Natural killer cell (primary cell): ENCODE results near the gene MITF. TPM values are rescaled to one million over a fixed set of nuclear protein-coding genes. Genes with fewer than 3 reads are reported as not detected.

Experiments
- ATAC-seq, 3 donors: fragments of 150-1000 bp in 2 of 3; fragments of 200-7000 bp in 1 of 3; cut with Tn5 transposase; 1 replicate in 1 of 3; 2 replicates in 2 of 3; pipeline ENCODE4 v1.10.0; 2021; ENCODE audit warnings: mild to moderate bottlenecking in 2 of 3, moderate library complexity in 2 of 3
- DNase-seq, 2 donors: peaks; one replicate each; pipeline versions ENCODE4 v3.0.0 to v3.0.0-alpha.2; 2013 to 2021; ENCODE audit warnings: mixed read lengths in 1 of 2
- H3K27ac ChIP-seq: one replicate; pipeline ENCODE4 v1.5.1; 2013; ENCODE audit warnings: mild to moderate bottlenecking, low read length
- H3K27me3 ChIP-seq: one replicate; pipeline ENCODE4 v1.6.1; 2013; ENCODE audit warnings: low read length; ENCODE audit not compliant: control insufficient read depth, insufficient read depth
- H3K36me3 ChIP-seq: one replicate; pipeline ENCODE4 v1.6.1; 2013; ENCODE audit warnings: low read length; ENCODE audit not compliant: control insufficient read depth, insufficient read depth
- H3K4me1 ChIP-seq: one replicate; pipeline ENCODE4 v1.6.1; 2013; ENCODE audit warnings: low read length; ENCODE audit not compliant: control insufficient read depth, insufficient read depth
- H3K4me3 ChIP-seq: one replicate; pipeline ENCODE4 v1.5.1; 2013; ENCODE audit warnings: low read length
- H3K9me3 ChIP-seq: one replicate; pipeline ENCODE4 v1.6.1; 2013; ENCODE audit warnings: low read length; ENCODE audit not compliant: control insufficient read depth, insufficient read depth
- H3K27ac Mint-ChIP-seq, 2 donors: one replicate each; pipeline ENCODE4 v1.8.0; 2022; ENCODE audit warnings: mild to moderate bottlenecking in 2 of 2, mixed read lengths in 2 of 2, moderate library complexity in 1 of 2
- H3K27me3 Mint-ChIP-seq, 2 donors: one replicate each; pipeline ENCODE4 v1.8.0; 2022; ENCODE audit warnings: low read depth in 2 of 2, mixed read lengths in 2 of 2
- H3K36me3 Mint-ChIP-seq: one replicate; pipeline ENCODE4 v1.8.0; 2022; ENCODE audit warnings: mixed read lengths
- H3K4me1 Mint-ChIP-seq, 2 donors: one replicate each; pipeline ENCODE4 v1.8.0; 2022; ENCODE audit warnings: mixed read lengths in 2 of 2
- H3K4me3 Mint-ChIP-seq: one replicate; pipeline ENCODE4 v1.8.0; 2022; ENCODE audit warnings: mild to moderate bottlenecking, moderate library complexity, mixed read lengths
- H3K9me3 Mint-ChIP-seq, 2 donors: one replicate each; pipeline ENCODE4 v1.8.0; 2022; ENCODE audit warnings: mixed read lengths in 2 of 2
- WGBS: methylation state at CpG from one replicate; pipeline ENCODE4 v1.1.7; 2013; ENCODE audit warnings: missing lambda C conversion rate; ENCODE audit not compliant: insufficient coverage; 5-methylcytosine and 5-hydroxymethylcytosine counted together
- intact Hi-C: fragments of 100-400 bp; cut with micrococcal nuclease; formaldehyde crosslinking; loops from one replicate; pipeline ENCODE4 v1.14.2; 2022
- total RNA-seq, 4 donors: library from RNA; stranded (reverse); fragments of 120-200 nt in 1 of 4; gene quantifications; one replicate each; pipeline versions ENCODE4 v1.2.3 to v1.2.4, GENCODE V29; 2013 to 2022
- TF ChIP-seq, protein P1 (sequence below): fragments of 200-600 bp; IDR thresholded peaks from one replicate; pipeline ENCODE4 v1.8.0; 2022; ENCODE audit warnings: antibody characterized with exemption

Gene MITF
- total RNA-seq, 3 donors from 2014 or later (not counting 1 experiment from before 2014, with no cell fraction given): 0.23 to 1.5 (median 0.54) TPM

DNA sequence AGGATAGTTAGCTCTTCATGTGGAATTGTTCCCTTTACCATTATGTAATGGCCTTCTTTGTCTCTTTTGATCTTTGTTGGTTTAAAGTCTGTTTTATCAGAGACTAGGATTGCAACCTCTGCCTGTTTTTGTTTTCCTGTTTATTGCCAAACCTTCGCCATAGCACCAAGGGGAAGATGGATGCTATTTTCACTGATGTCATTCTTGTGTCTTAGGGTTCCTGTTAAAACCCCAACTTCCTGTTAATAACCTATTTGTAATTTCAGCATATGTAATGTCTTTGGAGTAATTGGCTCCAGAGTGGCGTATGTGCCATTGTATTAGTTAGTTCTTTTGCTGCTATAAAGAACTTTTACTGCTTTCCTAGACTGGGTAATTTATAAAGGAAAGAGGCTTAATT is 271.1 kb downstream of the MITF start:
- WGBS: 72% methylated on average over 2 of the region's 2 CpGs
- intact Hi-C loops: no loop called here
- no peaks in the 10 kb centered on the region for H3K27me3 Mint-ChIP-seq

DNA sequence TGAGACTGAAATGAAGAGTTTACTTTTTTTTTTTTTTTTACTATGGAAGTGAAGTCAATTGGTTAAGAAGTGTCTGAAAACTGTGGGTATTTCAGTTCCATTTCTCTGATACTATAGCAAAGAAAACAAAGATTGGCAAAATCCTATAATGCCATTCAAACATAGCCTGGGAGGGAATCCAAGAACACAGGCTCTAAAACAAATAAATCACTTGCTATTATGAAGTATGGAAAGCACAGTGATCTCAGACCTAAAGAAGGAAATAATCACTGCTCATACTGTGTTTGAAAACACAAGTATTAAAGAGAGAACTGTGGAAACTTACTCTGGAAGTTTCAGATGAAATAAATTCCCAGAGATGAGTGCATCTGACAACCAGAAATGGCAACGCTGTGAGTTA is 272.3 kb downstream of the MITF start:
- no peak overlapping the region for H3K4me3 Mint-ChIP-seq
- no peak overlapping the region for H3K4me3 ChIP-seq
- ATAC-seq (no peak), DNase-seq (no peak)
- no peak overlapping the region for H3K27ac Mint-ChIP-seq
- no peaks in the 10 kb centered on the region for H3K27me3 Mint-ChIP-seq
- intact Hi-C loops: no loop called here
- peaks cover 0 to 4% of the 10 kb centered on the region in 2 donors for H3K4me1 Mint-ChIP-seq
- no peaks in the 10 kb centered on the region for H3K36me3 ChIP-seq
- H3K36me3 Mint-ChIP-seq: no peaks in the 10 kb centered on the region
- H3K4me1 ChIP-seq: no peaks in the 10 kb centered on the region
- TF ChIP-seq, protein P1, sequence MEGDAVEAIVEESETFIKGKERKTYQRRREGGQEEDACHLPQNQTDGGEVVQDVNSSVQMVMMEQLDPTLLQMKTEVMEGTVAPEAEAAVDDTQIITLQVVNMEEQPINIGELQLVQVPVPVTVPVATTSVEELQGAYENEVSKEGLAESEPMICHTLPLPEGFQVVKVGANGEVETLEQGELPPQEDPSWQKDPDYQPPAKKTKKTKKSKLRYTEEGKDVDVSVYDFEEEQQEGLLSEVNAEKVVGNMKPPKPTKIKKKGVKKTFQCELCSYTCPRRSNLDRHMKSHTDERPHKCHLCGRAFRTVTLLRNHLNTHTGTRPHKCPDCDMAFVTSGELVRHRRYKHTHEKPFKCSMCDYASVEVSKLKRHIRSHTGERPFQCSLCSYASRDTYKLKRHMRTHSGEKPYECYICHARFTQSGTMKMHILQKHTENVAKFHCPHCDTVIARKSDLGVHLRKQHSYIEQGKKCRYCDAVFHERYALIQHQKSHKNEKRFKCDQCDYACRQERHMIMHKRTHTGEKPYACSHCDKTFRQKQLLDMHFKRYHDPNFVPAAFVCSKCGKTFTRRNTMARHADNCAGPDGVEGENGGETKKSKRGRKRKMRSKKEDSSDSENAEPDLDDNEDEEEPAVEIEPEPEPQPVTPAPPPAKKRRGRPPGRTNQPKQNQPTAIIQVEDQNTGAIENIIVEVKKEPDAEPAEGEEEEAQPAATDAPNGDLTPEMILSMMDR: no peak
- no peak overlapping the region for H3K27ac ChIP-seq
- no peaks in the 10 kb centered on the region for H3K9me3 ChIP-seq
- H3K9me3 Mint-ChIP-seq: peaks cover 2 to 5% of the 10 kb centered on the region in 2 donors
- H3K27me3 ChIP-seq: no peaks in the 10 kb centered on the region
- 70% methylated on average over 1 of the region's 1 CpG for WGBS

More for the DNA sequence above, 271.1 kb downstream of the MITF start:
- DNase-seq (no peak), ATAC-seq (no peak)
- peaks cover 2 to 5% of the 10 kb centered on the region in 2 donors for H3K9me3 Mint-ChIP-seq
- H3K36me3 Mint-ChIP-seq: no peaks in the 10 kb centered on the region
- no peak overlapping the region for H3K27ac Mint-ChIP-seq
- Histone ChIP-seq H3K9me3 (no peaks in the 10 kb centered on the region), H3K27me3 (no peaks in the 10 kb centered on the region), H3K27ac (no peak overlapping the region), H3K36me3 (no peaks in the 10 kb centered on the region), H3K4me1 (no peaks in the 10 kb centered on the region), H3K4me3 (no peak overlapping the region)
- no peak overlapping the region for H3K4me3 Mint-ChIP-seq
- H3K4me1 Mint-ChIP-seq: peaks cover 0 to 4% of the 10 kb centered on the region in 2 donors
- TF ChIP-seq, protein P1: no peak
